ENCODE data around the gene TMEM117. TPM values are rescaled to one million over a fixed set of nuclear protein-coding genes. Genes with fewer than 3 reads are reported as not detected.

TMEM117 gene
- total and polyA plus RNA-seq, 2 donors (not counting 3 experiments of a cell fraction or from before 2014, with no cell fraction given) = 1.2 to 3.8 TPM

DNA sequence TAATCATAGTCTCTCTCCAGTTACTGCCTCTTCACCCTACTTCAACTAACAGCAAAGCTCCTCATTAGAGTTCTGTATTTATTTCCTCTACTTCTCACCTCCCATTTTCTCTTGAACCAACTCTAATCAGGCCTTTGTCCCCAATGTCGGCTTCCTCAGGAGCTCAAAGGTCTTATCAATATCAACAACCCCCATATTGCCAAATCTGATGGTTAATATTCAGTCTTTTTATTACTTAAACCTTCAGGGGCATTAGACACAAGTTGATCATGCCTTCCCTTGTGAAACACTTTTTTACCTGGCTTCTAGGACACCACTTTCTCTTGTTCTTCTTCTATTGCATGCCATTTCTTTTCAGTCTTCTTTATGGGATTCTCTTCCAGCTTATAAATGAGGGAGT is 531.3 kb downstream of the TMEM117 start:
- Histone ChIP-seq H3K79me2 (ENCODE audit: control insufficient read depth, insufficient read depth, low read length) (no peaks in the 10 kb centered on the region), H3K4me3 (replicated peaks in 1 of 3; ENCODE audit: insufficient read depth in 1 of 3, low read depth in 1 of 3, low read length in 3 of 3) (no peak overlapping the region), H3K36me3 (ENCODE audit: control insufficient read depth in 2 of 2, extremely low read depth in 1 of 2, insufficient read depth in 2 of 2, low read length in 2 of 2) (no peaks in the 10 kb centered on the region), H3K27me3 (ENCODE audit: control insufficient read depth in 2 of 2, insufficient read depth in 2 of 2, low read length in 2 of 2) (no peaks in the 10 kb centered on the region), H3K4me1 (ENCODE audit: control insufficient read depth, extremely low read depth, insufficient read depth, low read length) (no peaks in the 10 kb centered on the region), H3K9me1 (replicated peaks; ENCODE audit: control insufficient read depth, extremely low read depth, insufficient read depth, low read length) (no peaks in the 10 kb centered on the region), H3K4me2 (ENCODE audit: insufficient read depth, low read length) (no peak overlapping the region), H4K20me1 (replicated peaks; ENCODE audit: control insufficient read depth, extremely low read depth, insufficient read depth, low read length) (no peaks in the 10 kb centered on the region), H3K27ac (ENCODE audit: insufficient read depth, low read depth, low read length) (no peak overlapping the region), H2AFZ (ENCODE audit: low read depth, low read length) (no peak overlapping the region), H3K9me3 (replicated peaks; ENCODE audit: control insufficient read depth, insufficient read depth, low read length) (no peaks in the 10 kb centered on the region), H3K9ac (replicated peaks; ENCODE audit: extremely low read depth, insufficient read depth, low read length) (no peak overlapping the region)
- DNase-seq (ENCODE audit: low read depth, low spot score) (no peak), FAIRE-seq (no peak)
- dilution Hi-C loops (cut with MboI; ENCODE audit: extremely low pct_ligation_motif_present, low sequenced_read_pairs) = no loop called here
- CTCF ChIA-PET = no interaction called here
- no peak for TF ChIP-seq GATA2 (IDR thresholded peaks at IDR 0.05; ENCODE audit: insufficient read depth, insufficient read length, low read depth, low read length)
- TF ChIP-seq POLR2AphosphoS5 (IDR thresholded peaks at IDR 0.05; ENCODE audit: insufficient read depth, low read depth, low read length) = no peak
- no peak for TF ChIP-seq POLR2A (IDR thresholded peaks at IDR 0.05; ENCODE audit: low read depth, low read length)
- no peak for TF ChIP-seq EZH2 (IDR thresholded peaks at IDR 0.05; ENCODE audit: borderline replicate concordance, low read depth, low read length, severe bottlenecking)
- TF ChIP-seq FOS (IDR thresholded peaks at IDR 0.05; ENCODE audit: borderline replicate concordance, insufficient read depth, low read length) = no peak
- TF ChIP-seq JUN (IDR thresholded peaks at IDR 0.05; ENCODE audit: borderline replicate concordance, insufficient read depth, insufficient read length, low read depth) = no peak
- TF ChIP-seq, protein P1, sequence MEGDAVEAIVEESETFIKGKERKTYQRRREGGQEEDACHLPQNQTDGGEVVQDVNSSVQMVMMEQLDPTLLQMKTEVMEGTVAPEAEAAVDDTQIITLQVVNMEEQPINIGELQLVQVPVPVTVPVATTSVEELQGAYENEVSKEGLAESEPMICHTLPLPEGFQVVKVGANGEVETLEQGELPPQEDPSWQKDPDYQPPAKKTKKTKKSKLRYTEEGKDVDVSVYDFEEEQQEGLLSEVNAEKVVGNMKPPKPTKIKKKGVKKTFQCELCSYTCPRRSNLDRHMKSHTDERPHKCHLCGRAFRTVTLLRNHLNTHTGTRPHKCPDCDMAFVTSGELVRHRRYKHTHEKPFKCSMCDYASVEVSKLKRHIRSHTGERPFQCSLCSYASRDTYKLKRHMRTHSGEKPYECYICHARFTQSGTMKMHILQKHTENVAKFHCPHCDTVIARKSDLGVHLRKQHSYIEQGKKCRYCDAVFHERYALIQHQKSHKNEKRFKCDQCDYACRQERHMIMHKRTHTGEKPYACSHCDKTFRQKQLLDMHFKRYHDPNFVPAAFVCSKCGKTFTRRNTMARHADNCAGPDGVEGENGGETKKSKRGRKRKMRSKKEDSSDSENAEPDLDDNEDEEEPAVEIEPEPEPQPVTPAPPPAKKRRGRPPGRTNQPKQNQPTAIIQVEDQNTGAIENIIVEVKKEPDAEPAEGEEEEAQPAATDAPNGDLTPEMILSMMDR (IDR thresholded peaks at IDR 0.05; ENCODE audit: extremely low read depth in 1 of 2, insufficient read depth in 1 of 2, low read depth in 1 of 2, low read length in 2 of 2) = no peak
- TF ChIP-seq, protein P2, sequence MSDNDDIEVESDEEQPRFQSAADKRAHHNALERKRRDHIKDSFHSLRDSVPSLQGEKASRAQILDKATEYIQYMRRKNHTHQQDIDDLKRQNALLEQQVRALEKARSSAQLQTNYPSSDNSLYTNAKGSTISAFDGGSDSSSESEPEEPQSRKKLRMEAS (IDR thresholded peaks at IDR 0.05; ENCODE audit: insufficient read depth, insufficient read length) = no peak
- TF ChIP-seq MYC (IDR thresholded peaks at IDR 0.05; ENCODE audit: low read depth, low read length) = no peak
- BruUV-seq (replicated peaks) = no TSS peak
- POLR2A ChIA-PET = no interaction called here
- intact Hi-C loops (cut with micrococcal nuclease) = no loop called here

Measured in endothelial cell of umbilical vein (primary cell).